GM12878 (cell line): ENCODE results near the gene TTC39C. TPM values are rescaled to one million over a fixed set of nuclear protein-coding genes. Genes with fewer than 3 reads are reported as not detected.

Experiments
- ATAC-seq: fragments of 200-7000 bp; cut with Tn5 transposase; 3 replicates; pipeline ENCODE4 v1.9.1; 2020; ENCODE audit warnings: mild to moderate bottlenecking, moderate library complexity
- BruUV-seq: library from RNA; stranded (reverse); fragments of 400-500 nt; replicated peaks from 2 replicates; lab custom pipeline; 2021; lab: Mats Ljungman, UMichigan
- CTCF ChIA-PET: fragments of 300-600 bp; sonication (Branson Sonifier 250); formaldehyde crosslinking; extraction: SDS; loops from one replicate; lab custom pipeline; 2021; ENCODE audit warnings: inconsistent platforms; lab: Yijun Ruan, JAX
- POLR2A ChIA-PET: fragments of 350-600 bp; formaldehyde crosslinking; extraction: SDS; loops from one replicate; lab custom pipeline; 2021; ENCODE audit warnings: inconsistent platforms; lab: Charles Lee
- RAD21 ChIA-PET: fragments of 300-600 bp; sonication (Branson Sonifier 250); formaldehyde crosslinking; loops from one replicate; lab custom pipeline; 2023; ENCODE audit warnings: antibody characterized with exemption; ENCODE audit not compliant: unreplicated experiment; lab: Charles Lee
- SMC1A ChIA-PET: fragments of 300-600 bp; sonication (Branson Sonifier 250); formaldehyde crosslinking; loops from one replicate; lab custom pipeline; 2023; ENCODE audit not compliant: unreplicated experiment, uncharacterized antibody; lab: Charles Lee
- DNase-seq: peaks from one replicate; pipeline ENCODE4 v3.0.0-alpha.2; 2011; ENCODE audit warnings: low read depth, low spot score
- FAIRE-seq: peaks from 3 replicates; lab custom pipeline; 2011; peaks lifted over from hg19 to GRCh38; lab: Jason Lieb, UNC
- H2AFZ ChIP-seq: 2 replicates; pipeline ENCODE4 v1.6.0; 2011; ENCODE audit warnings: low read depth, low read length, control low read depth; ENCODE audit not compliant: control insufficient read depth
- H3K27ac ChIP-seq: 2 replicates; pipeline ENCODE4 v1.5.1; 2011; ENCODE audit warnings: control low read depth; ENCODE audit not compliant: control insufficient read depth, insufficient read depth
- H3K27me3 ChIP-seq, 2 experiments: replicated peaks in 1 of 2; 2 replicates each; pipeline versions ENCODE4 v1.6.0 to v1.6.1; 2011; ENCODE audit warnings: low read length in 1 of 2; ENCODE audit not compliant: control insufficient read depth in 2 of 2, insufficient read depth in 2 of 2
- H3K36me3 ChIP-seq, 2 experiments: 2 replicates each; pipeline ENCODE4 v1.5.1; 2011; ENCODE audit warnings: low read length in 1 of 2; ENCODE audit not compliant: control insufficient read depth in 2 of 2, insufficient read depth in 2 of 2
- H3K4me1 ChIP-seq: 2 replicates; pipeline ENCODE4 v1.6.1; 2011; ENCODE audit warnings: mild to moderate bottlenecking, low read length, moderate library complexity, mixed read lengths; ENCODE audit not compliant: control insufficient read depth, insufficient read depth
- H3K4me2 ChIP-seq: 2 replicates; pipeline ENCODE4 v1.6.0; 2011; ENCODE audit warnings: control low read depth; ENCODE audit not compliant: control insufficient read depth, insufficient read depth
- H3K4me3 ChIP-seq: fragments of 200-600 bp; sonication (generic); 2 replicates; pipeline ENCODE4 v1.5.1; 2016
- H3K79me2 ChIP-seq: 2 replicates; pipeline ENCODE4 v1.6.0; 2011; ENCODE audit warnings: low read length; ENCODE audit not compliant: control insufficient read depth, insufficient read depth
- H3K9ac ChIP-seq: 2 replicates; pipeline ENCODE4 v1.8.0; 2011; ENCODE audit warnings: low read length, control low read depth, mixed read lengths; ENCODE audit not compliant: control insufficient read depth, insufficient read depth
- H3K9me3 ChIP-seq: replicated peaks from 3 replicates; pipeline ENCODE4 v1.5.1; 2011; ENCODE audit warnings: mild to moderate bottlenecking, low read length; ENCODE audit not compliant: control insufficient read depth, insufficient read depth
- H4K20me1 ChIP-seq: 2 replicates; pipeline ENCODE4 v1.6.0; 2011; ENCODE audit not compliant: control insufficient read depth, insufficient read depth
- EED ChIP-seq: sonication (generic); IDR thresholded peaks from 2 replicates; pipeline ENCODE4 v1.6.1; 2016; ENCODE audit warnings: antibody characterized with exemption, low read depth
- IKZF1 ChIP-seq: fragments of 450-650 bp; conservative IDR thresholded peaks from 2 replicates; pipeline ENCODE4 v1.6.1; 2017; ENCODE audit warnings: antibody characterized with exemption, mild to moderate bottlenecking
- IKZF2 ChIP-seq, 2 experiments: fragments of 450-650 bp; IDR thresholded peaks; 2 replicates each; pipeline ENCODE4 v1.6.1; 2017; ENCODE audit warnings: mild to moderate bottlenecking in 2 of 2, moderate library complexity in 2 of 2
- JUNB ChIP-seq: IDR thresholded peaks from 2 replicates; pipeline ENCODE4 v1.6.1; 2016; ENCODE audit warnings: antibody characterized with exemption, mild to moderate bottlenecking
- MEF2A ChIP-seq: IDR thresholded peaks from 2 replicates; pipeline ENCODE4 v1.6.1; 2011; ENCODE audit warnings: low read depth, mild to moderate bottlenecking, low read length, moderate library complexity; ENCODE audit not compliant: insufficient read depth
- NRF1 ChIP-seq: conservative IDR thresholded peaks from 2 replicates; pipeline ENCODE4 v1.6.1; 2011; ENCODE audit warnings: mild to moderate bottlenecking, low read depth, low read length, improper control_type of control experiment
- POLR2A ChIP-seq: IDR thresholded peaks from 2 replicates; pipeline ENCODE4 v1.6.1; 2011; ENCODE audit warnings: low read depth, mild to moderate bottlenecking, low read length
- RUNX3 ChIP-seq: IDR thresholded peaks from 2 replicates; pipeline ENCODE4 v1.6.1; 2012; ENCODE audit warnings: low read length, inconsistent platforms
- SP1 ChIP-seq: IDR thresholded peaks from one replicate; pipeline ENCODE4 v1.6.1; 2011; ENCODE audit warnings: low read depth, low read length
- SPI1 ChIP-seq: IDR thresholded peaks from 2 replicates; pipeline ENCODE4 v1.6.1; 2011; ENCODE audit warnings: low read depth, mild to moderate bottlenecking, low read length, moderate library complexity, borderline replicate concordance; ENCODE audit not compliant: insufficient read depth
- YBX1 ChIP-seq: fragments of 450-650 bp; IDR thresholded peaks from 2 replicates; pipeline ENCODE4 v1.6.1; 2016; ENCODE audit warnings: antibody characterized with exemption
- ZSCAN29 ChIP-seq: fragments of 450-650 bp; IDR thresholded peaks from 2 replicates; pipeline ENCODE4 v1.6.1; 2017; ENCODE audit warnings: mild to moderate bottlenecking, moderate library complexity
- whole genome bisulfite sequencing: methylation state at CpG from one replicate; pipeline ENCODE4 v1.1.6; 2016; ENCODE audit warnings: low lambda C conversion rate; ENCODE audit not compliant: insufficient replicate concordance, insufficient coverage; ENCODE audit errors: missing lambda C conversion rate; 5-methylcytosine and 5-hydroxymethylcytosine counted together
- in situ Hi-C: fragments of 300-500 bp; cut with MboI; formaldehyde crosslinking; loops from 9 replicates; pipeline ENCODE4 v1.14.3; 2018; ENCODE audit warnings: mixed read lengths
- intact Hi-C: fragments of 100-400 bp; cut with micrococcal nuclease; formaldehyde crosslinking; loops from one replicate; pipeline ENCODE4 v1.14.2; 2022; ENCODE audit not compliant: unreplicated experiment
- polyA plus RNA-seq, 11 experiments: library from polyadenylated mRNA; depleted of rRNA in 4 of 11; unstranded in 6 of 11; stranded (reverse) in 5 of 11; fragments of >200 nt; fragmentation: Nextera tagmentation in 4 of 11; fragmentation: Illumina TruSeq in 1 of 11; extraction: Ambion mirVana in 4 of 11; extraction: Trizol in 1 of 11; gene quantifications; 1 replicate in 1 of 11; 2 replicates in 10 of 11; pipeline versions ENCODE4 v1.2.1 to v1.2.3, GENCODE V29; 2011 to 2016; ENCODE audit warnings: inconsistent platforms in 2 of 11, missing spikeins in 2 of 11, low read depth in 1 of 11
- total RNA-seq, 4 experiments: library from RNA; depleted of rRNA in 3 of 4; stranded (reverse); fragments of >200 nt in 3 of 4; fragmentation: Illumina TruSeq in 1 of 4; extraction: Trizol in 1 of 4; gene quantifications; 2 replicates each; pipeline versions ENCODE4 v1.2.1 to v1.2.3, GENCODE V29; 2013 to 2021

The TTC39C gene
- total and polyA plus RNA-seq, 10 of the 15 experiments (the other 5 are each of a cell fraction or from before 2014, with no cell fraction given) = 21.1 to 91.0 (median 64.8) TPM

GRCh38 chr18:24003903-24004640, 10.5 kb upstream of the TTC39C start:
- no peak for FAIRE-seq

More at GRCh38 chr18:24003903-24004640, 10.5 kb upstream of the TTC39C start:
- Histone ChIP-seq H3K9ac (no peak overlapping the region), H3K9me3 (no peaks in the 10 kb centered on the region), H3K4me3 (no peak overlapping the region), H3K4me1 (peaks cover 50% of the 10 kb centered on the region), H2AFZ (no peak overlapping the region), H4K20me1 (no peaks in the 10 kb centered on the region), H3K27ac (peak overlapping the region; percentile 27), H3K79me2 (no peaks in the 10 kb centered on the region)
- POLR2A ChIA-PET = no interaction called here
- no TSS peak for BruUV-seq
- in situ Hi-C loops = no loop called here
- peak; percentile 27; the same call in 2 of the 3 replicates for ATAC-seq
- intact Hi-C loops = no loop called here
- WGBS = 50% methylated on average over 2 of the region's 2 CpGs
- TF ChIP-seq JUNB (0 out of 2 replicates have a peak, but pooled peaks have one; percentile 27), YBX1 (no peak), MEF2A (peak; percentile 61; the same call in 1 of the 2 replicates), POLR2A (no peak), IKZF1 (peak; percentile 34; the same call in 1 of the 2 replicates), IKZF2 (IDR thresholded peaks at IDR 0.05) (peak; percentile 51 to 54), SPI1 (peak; percentile 36; the same call in 1 of the 2 replicates), NRF1 (no peak), EED (peak; percentile 74), ZSCAN29 (no peak), RUNX3 (peak; percentile 62; the same call in 1 of the 2 replicates), SP1 (no peak)
- TF ChIP-seq, all 136 proteins: peak for 7
- ChIA-PET RAD21 (no interaction called here), CTCF (interaction anchor here (1.8 kb wide), 1 partner anchor 11 kb away, joined by 5 read pairs; no protein-coding TSS in a partner anchor), SMC1A (interaction anchor here (1.0 to 1.2 kb wide), 2 partner anchors 13 to 37 kb away, joined by 3 to 5 read pairs; no protein-coding TSS in a partner anchor)
- DNase-seq = no peak
- peak overlapping the region; percentile 36 for H3K4me2 ChIP-seq
- no peaks in the 10 kb centered on the region for H3K27me3 ChIP-seq
- H3K36me3 ChIP-seq = no peaks in the 10 kb centered on the region
